Endodermal cell (in vitro differentiated cells): Measurements from ENCODE around the gene CPM. TPM values are rescaled to one million over a fixed set of nuclear protein-coding genes. Genes with fewer than 3 reads are reported as not detected.

Experiments
- DNase-seq: peaks from one replicate; pipeline ENCODE4 v3.0.0-alpha.2; 2017
- H3K27ac ChIP-seq: 2 replicates; pipeline ENCODE4 v1.5.1; 2013; ENCODE audit warnings: mild to moderate bottlenecking, low read depth, low read length, moderate library complexity
- H3K27me3 ChIP-seq: 2 replicates; pipeline ENCODE4 v1.6.1; 2013; ENCODE audit warnings: mild to moderate bottlenecking, low read length, moderate library complexity; ENCODE audit not compliant: insufficient read depth, control insufficient read depth, poor library complexity, severe bottlenecking
- H3K36me3 ChIP-seq: 2 replicates; pipeline ENCODE4 v1.7.0; 2013; ENCODE audit warnings: mild to moderate bottlenecking, low read length, moderate library complexity; ENCODE audit not compliant: control insufficient read depth, insufficient read depth
- H3K4me1 ChIP-seq: one replicate; pipeline ENCODE4 v1.7.0; 2013; ENCODE audit warnings: low read length; ENCODE audit not compliant: control insufficient read depth, insufficient read depth
- H3K4me3 ChIP-seq: 2 replicates; pipeline ENCODE4 v1.5.1; 2013; ENCODE audit warnings: mild to moderate bottlenecking, low read length, moderate library complexity
- H3K9ac ChIP-seq: 2 replicates; pipeline ENCODE4 v1.6.1; 2013; ENCODE audit warnings: mild to moderate bottlenecking, low read length, moderate library complexity; ENCODE audit not compliant: poor library complexity, severe bottlenecking; ENCODE audit errors: extremely low read depth
- H3K9me3 ChIP-seq: 2 replicates; pipeline ENCODE4 v1.6.1; 2013; ENCODE audit warnings: mild to moderate bottlenecking, low read length, moderate library complexity; ENCODE audit not compliant: control insufficient read depth
- H3K27ac Mint-ChIP-seq: 2 replicates; pipeline ENCODE4 v1.8.0; 2020; ENCODE audit warnings: mixed read lengths
- H3K27me3 Mint-ChIP-seq: 2 replicates; pipeline ENCODE4 v1.8.0; 2021; ENCODE audit warnings: mild to moderate bottlenecking, mixed read lengths; ENCODE audit not compliant: insufficient read depth
- H3K36me3 Mint-ChIP-seq: 2 replicates; pipeline ENCODE4 v1.8.0; 2020; ENCODE audit warnings: low read depth, mixed read lengths
- H3K4me1 Mint-ChIP-seq: 2 replicates; pipeline ENCODE4 v1.8.0; 2020; ENCODE audit warnings: mixed read lengths
- H3K4me3 Mint-ChIP-seq: 2 replicates; pipeline ENCODE4 v1.8.0; 2020; ENCODE audit warnings: mild to moderate bottlenecking, moderate library complexity, mixed read lengths
- H3K9me3 Mint-ChIP-seq: 2 replicates; pipeline ENCODE4 v1.8.0; 2020; ENCODE audit warnings: mild to moderate bottlenecking, mixed read lengths
- CTCF ChIP-seq: fragments of 200-600 bp; sonication (generic); conservative IDR thresholded peaks from 2 replicates; pipeline ENCODE4 v1.5.0; 2021; ENCODE audit warnings: antibody characterized with exemption, mild to moderate bottlenecking
- WGBS, 2 experiments: methylation state at CpG; one replicate each; pipeline versions ENCODE4 v1.1.5 to v1.1.7; 2013; ENCODE audit warnings: missing lambda C conversion rate in 2 of 2, mixed read lengths in 1 of 2; ENCODE audit not compliant: insufficient coverage in 1 of 2, insufficient read length in 1 of 2; 5-methylcytosine and 5-hydroxymethylcytosine counted together
- total RNA-seq, 2 donors: library from RNA; stranded (reverse); fragmentation: NEBNext Ultra II Directional in 1 of 2; extraction: Animal tissue kit (Norgen Biotek cat#: 25700) in 1 of 2; gene quantifications; 2 replicates in 1 of 2; 3 replicates in 1 of 2; pipeline ENCODE4 v1.2.1, GENCODE V29; 2021

Gene CPM
- total RNA-seq, 2 donors from 2014 or later: 0.80 to 0.86 TPM

- no peak for TF ChIP-seq CTCF
Observed at GRCh38 chr12:68904351-68904962, 28.5 kb downstream of the CPM start.

GRCh38 chr12:68903511-68903910 lies 29.5 kb downstream of the CPM start:
- H3K9me3 ChIP-seq: no peaks in the 10 kb centered on the region
- Mint-ChIP-seq H3K4me3 (no peak overlapping the region), H3K36me3 (no peaks in the 10 kb centered on the region), H3K9me3 (no peaks in the 10 kb centered on the region), H3K4me1 (no peaks in the 10 kb centered on the region), H3K27me3 (peaks cover 2% of the 10 kb centered on the region), H3K27ac (no peak overlapping the region)
- no peak overlapping the region for H3K4me3 ChIP-seq
- no peak overlapping the region for H3K9ac ChIP-seq
- H3K4me1 ChIP-seq: no peaks in the 10 kb centered on the region
- no peak overlapping the region for H3K27ac ChIP-seq
- H3K27me3 ChIP-seq: no peaks in the 10 kb centered on the region
- no peaks in the 10 kb centered on the region for H3K36me3 ChIP-seq
- no peak for DNase-seq
- no peak for TF ChIP-seq CTCF
- 94 to 96% methylated on average over 8 of the region's 8 CpGs for WGBS, 2 experiments

More at GRCh38 chr12:68904351-68904962, 28.5 kb downstream of the CPM start:
- H3K9me3 ChIP-seq: no peaks in the 10 kb centered on the region
- H3K4me1 ChIP-seq: no peaks in the 10 kb centered on the region
- H3K4me1 Mint-ChIP-seq: no peaks in the 10 kb centered on the region
- no peak overlapping the region for H3K4me3 ChIP-seq
- no peak overlapping the region for H3K4me3 Mint-ChIP-seq
- H3K27me3 Mint-ChIP-seq: peaks cover 2% of the 10 kb centered on the region
- no peaks in the 10 kb centered on the region for H3K9me3 Mint-ChIP-seq
- H3K27ac ChIP-seq: no peak overlapping the region
- WGBS, 2 experiments: 92 to 96% methylated on average over 3 to 4 of the region's 4 CpGs
- H3K27me3 ChIP-seq: no peaks in the 10 kb centered on the region
- H3K36me3 Mint-ChIP-seq: no peaks in the 10 kb centered on the region
- no peak overlapping the region for H3K9ac ChIP-seq
- no peaks in the 10 kb centered on the region for H3K36me3 ChIP-seq
- no peak for DNase-seq
- H3K27ac Mint-ChIP-seq: no peak overlapping the region

- WGBS, 2 experiments: 96 to 100% methylated on average over 1 to 2 of the region's 2 CpGs
- no peaks in the 10 kb centered on the region for H3K9me3 Mint-ChIP-seq
- Histone ChIP-seq H3K27ac (no peak overlapping the region), H3K9ac (no peak overlapping the region), H3K27me3 (no peaks in the 10 kb centered on the region), H3K4me3 (no peak overlapping the region), H3K9me3 (no peaks in the 10 kb centered on the region), H3K36me3 (no peaks in the 10 kb centered on the region), H3K4me1 (no peaks in the 10 kb centered on the region)
- TF ChIP-seq CTCF: no peak
- DNase-seq: no peak
- no peaks in the 10 kb centered on the region for H3K36me3 Mint-ChIP-seq
- no peak overlapping the region for H3K27ac Mint-ChIP-seq
- H3K27me3 Mint-ChIP-seq: no peaks in the 10 kb centered on the region
- H3K4me1 Mint-ChIP-seq: no peaks in the 10 kb centered on the region
- no peak overlapping the region for H3K4me3 Mint-ChIP-seq
Observed at GRCh38 chr12:68901551-68901950, 31.4 kb downstream of the CPM start.
